Chondrocyte (in vitro differentiated cells): ENCODE measurements around the gene RNU1-4. TPM values are rescaled to one million over a fixed set of nuclear protein-coding genes. Genes with fewer than 3 reads are reported as not detected.
"Not testable (repeated sequence)": the region's sequence is repeated elsewhere in the genome, so short reads cannot be mapped to it uniquely, and the experiment has no call there.

Experiments
- DNase-seq: peaks from one replicate; pipeline ENCODE4 v3.0.0; 2021; ENCODE audit warnings: mixed read lengths, low spot score
- H3K27ac Mint-ChIP-seq: one replicate; pipeline ENCODE4 v1.8.0; 2021; ENCODE audit warnings: mild to moderate bottlenecking, moderate library complexity, mixed read lengths; ENCODE audit not compliant: unreplicated experiment
- H3K27me3 Mint-ChIP-seq: 2 replicates; pipeline ENCODE4 v1.8.0; 2021; ENCODE audit warnings: low read depth, mixed read lengths
- H3K36me3 Mint-ChIP-seq: 2 replicates; pipeline ENCODE4 v1.8.0; 2021; ENCODE audit warnings: low read depth, mixed read lengths
- H3K4me1 Mint-ChIP-seq: 2 replicates; pipeline ENCODE4 v1.8.0; 2021; ENCODE audit warnings: low read depth, mild to moderate bottlenecking, mixed read lengths
- H3K4me3 Mint-ChIP-seq: one replicate; pipeline ENCODE4 v1.8.0; 2021; ENCODE audit warnings: mild to moderate bottlenecking, moderate library complexity, mixed read lengths; ENCODE audit not compliant: unreplicated experiment
- H3K9me3 Mint-ChIP-seq: 2 replicates; pipeline ENCODE4 v1.8.0; 2021; ENCODE audit warnings: low read depth, mixed read lengths
- long read RNA-seq: library from polyadenylated mRNA; stranded (forward); transcript quantifications from one replicate; pipeline ENCODE4 v2.0.0, GENCODE V29; 2021
- total RNA-seq: library from RNA; stranded (reverse); gene quantifications from 3 replicates; pipeline ENCODE4 v1.2.1, GENCODE V29; 2021

Gene RNU1-4
- 1,438 to 1,620 TPM (median 1,579 TPM) in 3 replicates for total RNA-seq
- long read RNA-seq, result 0 reads

DNA sequence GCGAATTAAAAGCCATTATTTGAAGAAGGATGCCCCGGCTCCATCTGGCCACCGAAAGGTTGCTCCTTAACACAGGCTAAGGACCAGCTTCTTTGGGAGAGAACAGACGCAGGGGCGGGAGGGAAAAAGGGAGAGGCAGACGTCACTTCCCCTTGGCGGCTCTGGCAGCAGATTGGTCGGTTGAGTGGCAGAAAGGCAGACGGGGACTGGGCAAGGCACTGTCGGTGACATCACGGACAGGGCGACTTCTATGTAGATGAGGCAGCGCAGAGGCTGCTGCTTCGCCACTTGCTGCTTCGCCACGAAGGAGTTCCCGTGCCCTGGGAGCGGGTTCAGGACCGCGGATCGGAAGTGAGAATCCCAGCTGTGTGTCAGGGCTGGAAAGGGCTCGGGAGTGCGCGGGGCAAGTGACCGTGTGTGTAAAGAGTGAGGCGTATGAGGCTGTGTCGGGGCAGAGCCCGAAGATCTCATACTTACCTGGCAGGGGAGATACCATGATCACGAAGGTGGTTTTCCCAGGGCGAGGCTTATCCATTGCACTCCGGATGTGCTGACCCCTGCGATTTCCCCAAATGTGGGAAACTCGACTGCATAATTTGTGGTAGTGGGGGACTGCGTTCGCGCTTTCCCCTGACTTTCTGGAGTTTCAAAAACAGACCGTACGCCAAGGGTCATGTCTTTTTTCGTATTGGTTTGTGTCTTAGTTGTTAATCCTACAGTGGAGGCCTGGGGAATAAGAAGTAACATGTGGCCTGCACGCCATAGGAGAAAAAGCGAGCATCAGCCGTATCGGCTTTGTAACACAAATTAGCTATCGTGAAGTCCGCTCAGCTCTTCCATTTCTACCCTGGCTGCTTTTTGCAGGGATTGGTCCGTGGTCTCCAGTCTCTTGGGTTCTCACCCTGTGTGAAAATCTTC, at the start of gene RNU1-4:
Gene RNU1-4, plus strand, starts transcription at position 470 of the 918 bp plus-strand sequence.
- H3K4me1 Mint-ChIP-seq, H3K4me3 Mint-ChIP-seq, H3K9me3 Mint-ChIP-seq, DNase-seq, H3K36me3 Mint-ChIP-seq, H3K27me3 Mint-ChIP-seq, H3K27ac Mint-ChIP-seq: not testable (repeated sequence)

DNA sequence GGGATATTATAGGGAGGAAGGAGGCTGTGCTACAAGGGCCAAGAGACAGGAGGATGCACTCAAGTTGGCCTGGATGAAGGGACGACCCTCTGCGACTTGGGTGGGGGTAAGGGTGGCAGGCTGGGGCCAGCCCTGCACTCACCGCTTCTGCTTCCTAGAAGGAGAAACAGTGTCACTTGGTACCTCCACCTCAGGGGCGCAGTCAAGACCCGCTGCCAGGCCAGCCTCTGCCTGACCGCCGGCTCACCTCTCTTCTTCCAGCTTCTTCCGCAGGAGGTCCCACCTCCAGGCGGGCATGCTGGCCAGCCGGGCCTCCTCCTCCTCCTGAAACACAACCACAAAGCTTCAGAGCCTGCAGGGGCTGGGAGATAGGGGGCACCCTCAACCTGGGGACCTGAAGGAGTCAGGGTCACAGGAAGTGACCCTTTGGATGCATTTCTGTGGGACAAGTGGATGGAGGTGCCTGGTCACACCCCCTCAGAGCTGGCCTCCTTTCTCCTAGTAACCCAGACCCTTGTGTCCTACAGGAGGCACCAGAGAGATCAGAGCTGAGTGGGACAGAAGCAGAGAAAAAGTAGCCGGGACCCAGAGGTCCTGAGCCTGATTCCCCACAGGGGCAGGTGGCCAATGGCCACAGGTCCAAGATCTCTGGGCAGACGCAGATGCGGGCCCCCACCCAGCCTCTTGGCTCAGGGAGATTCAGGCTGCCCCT, 49.2 kb upstream of the RNU1-4 start:
- not testable (repeated sequence) for H3K4me1 Mint-ChIP-seq, DNase-seq, H3K9me3 Mint-ChIP-seq, H3K27ac Mint-ChIP-seq, H3K27me3 Mint-ChIP-seq, H3K4me3 Mint-ChIP-seq, H3K36me3 Mint-ChIP-seq

DNA sequence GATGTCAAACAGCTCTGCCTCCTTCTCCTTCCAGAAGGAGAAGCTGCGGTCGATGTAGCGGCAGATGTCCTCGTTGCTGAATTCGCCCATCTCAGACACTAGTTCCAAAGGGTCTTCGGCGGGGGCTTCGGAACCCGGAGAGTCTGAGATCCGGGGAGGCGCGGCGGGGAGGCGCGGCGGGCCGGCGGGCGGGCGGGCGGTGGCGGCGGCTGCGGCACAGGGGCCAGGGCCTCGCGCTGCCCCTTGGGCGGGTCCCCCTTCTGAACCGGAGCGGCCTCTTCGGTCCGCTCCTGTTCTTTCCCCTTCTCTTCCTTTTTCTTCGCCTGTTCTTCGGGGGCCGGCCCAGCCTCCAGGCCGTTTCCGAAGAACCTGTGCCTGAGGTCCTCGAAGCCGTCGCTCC, 48.0 kb upstream of the RNU1-4 start:
- H3K4me1 Mint-ChIP-seq, H3K27ac Mint-ChIP-seq, H3K9me3 Mint-ChIP-seq, H3K36me3 Mint-ChIP-seq, H3K27me3 Mint-ChIP-seq, H3K4me3 Mint-ChIP-seq, DNase-seq: not testable (repeated sequence)

DNA sequence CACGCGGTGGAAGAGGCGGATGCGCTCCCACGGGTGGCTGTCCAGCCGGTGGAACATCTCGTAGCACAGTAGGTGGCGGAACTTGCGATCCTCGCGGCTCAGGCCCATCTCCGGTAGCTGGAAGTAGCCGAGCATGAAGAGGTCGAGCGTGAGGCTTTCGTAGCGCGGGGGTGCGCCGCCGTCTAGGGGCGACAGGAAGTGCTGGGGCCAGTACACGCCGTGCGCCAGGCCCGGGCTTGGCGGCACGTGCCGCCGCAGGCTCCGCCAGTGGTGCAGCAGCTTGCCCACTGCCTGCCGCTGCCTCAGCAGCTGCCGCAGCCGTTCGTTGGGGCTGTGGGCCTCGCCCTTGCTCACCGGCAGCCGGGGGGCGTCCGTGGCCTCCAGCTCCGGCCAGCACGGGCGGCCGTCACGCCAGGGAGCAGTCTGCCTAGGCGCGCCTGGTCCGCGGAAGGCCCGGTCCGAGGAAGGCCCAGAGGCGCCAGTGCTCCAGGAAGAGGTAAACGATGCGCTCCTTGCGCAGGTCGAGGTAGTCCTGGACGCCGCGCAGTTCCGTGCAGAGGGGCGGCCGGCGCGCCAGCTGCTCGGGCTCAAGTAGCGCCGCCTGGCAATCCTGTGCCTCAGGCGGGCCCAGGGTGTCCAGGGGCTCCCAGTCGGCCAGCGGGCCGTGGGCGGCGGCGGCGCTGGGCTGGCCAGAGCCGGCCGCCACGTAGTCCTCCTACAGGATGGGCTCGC, 47.4 kb upstream of the RNU1-4 start:
- H3K27ac Mint-ChIP-seq, DNase-seq, H3K9me3 Mint-ChIP-seq, H3K27me3 Mint-ChIP-seq, H3K36me3 Mint-ChIP-seq, H3K4me1 Mint-ChIP-seq, H3K4me3 Mint-ChIP-seq: not testable (repeated sequence)

GRCh38 chr1:16693449-16694307, 46.6 kb upstream of the RNU1-4 start:
- DNase-seq, H3K27ac Mint-ChIP-seq, H3K9me3 Mint-ChIP-seq, H3K36me3 Mint-ChIP-seq, H3K4me1 Mint-ChIP-seq, H3K4me3 Mint-ChIP-seq, H3K27me3 Mint-ChIP-seq: not testable (repeated sequence)

GRCh38 chr1:16694308-16694702, 46.0 kb upstream of the RNU1-4 start:
- H3K27me3 Mint-ChIP-seq, H3K36me3 Mint-ChIP-seq, H3K9me3 Mint-ChIP-seq, DNase-seq, H3K4me3 Mint-ChIP-seq, H3K27ac Mint-ChIP-seq, H3K4me1 Mint-ChIP-seq: not testable (repeated sequence)

DNA sequence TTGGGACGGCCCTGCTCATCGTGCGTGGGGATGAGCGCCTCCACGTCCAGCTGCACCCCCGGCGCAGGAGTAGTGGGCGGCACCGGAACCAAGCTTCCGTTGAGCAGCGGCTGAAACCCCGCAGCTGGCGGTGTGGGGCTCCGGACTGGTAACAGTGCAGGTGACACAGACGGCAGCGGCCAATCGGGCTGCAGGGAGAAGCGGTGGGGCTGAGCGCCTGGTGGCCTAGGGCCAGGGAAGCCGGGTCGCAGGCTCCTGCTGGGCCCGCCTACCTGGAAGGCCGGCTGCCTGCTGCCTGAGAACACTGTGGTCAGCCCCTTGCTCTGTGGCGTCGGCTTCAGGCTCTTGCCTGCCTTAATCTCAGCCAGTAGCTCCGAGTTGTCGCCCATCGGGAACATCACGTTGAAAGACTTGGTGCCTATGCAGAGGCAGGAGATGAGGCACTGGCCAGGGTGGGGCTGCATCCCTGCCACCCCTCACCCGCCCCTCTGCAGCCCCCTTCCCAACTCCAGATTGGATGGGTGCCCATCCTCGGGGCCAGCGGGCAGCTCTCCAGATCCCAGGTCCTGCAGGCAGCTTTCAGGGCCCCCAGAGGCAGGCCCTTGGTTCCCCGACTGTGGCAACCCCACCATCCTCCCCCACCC, 43.7 kb upstream of the RNU1-4 start:
- not testable (repeated sequence) for DNase-seq, H3K4me3 Mint-ChIP-seq, H3K27me3 Mint-ChIP-seq, H3K27ac Mint-ChIP-seq, H3K9me3 Mint-ChIP-seq, H3K36me3 Mint-ChIP-seq, H3K4me1 Mint-ChIP-seq

- not testable (repeated sequence) for H3K27me3 Mint-ChIP-seq, H3K9me3 Mint-ChIP-seq, H3K36me3 Mint-ChIP-seq, H3K4me1 Mint-ChIP-seq, DNase-seq, H3K4me3 Mint-ChIP-seq, H3K27ac Mint-ChIP-seq
These were observed 43.2 kb upstream of the RNU1-4 start for GRCh38 chr1:16697152-16697551.

DNA sequence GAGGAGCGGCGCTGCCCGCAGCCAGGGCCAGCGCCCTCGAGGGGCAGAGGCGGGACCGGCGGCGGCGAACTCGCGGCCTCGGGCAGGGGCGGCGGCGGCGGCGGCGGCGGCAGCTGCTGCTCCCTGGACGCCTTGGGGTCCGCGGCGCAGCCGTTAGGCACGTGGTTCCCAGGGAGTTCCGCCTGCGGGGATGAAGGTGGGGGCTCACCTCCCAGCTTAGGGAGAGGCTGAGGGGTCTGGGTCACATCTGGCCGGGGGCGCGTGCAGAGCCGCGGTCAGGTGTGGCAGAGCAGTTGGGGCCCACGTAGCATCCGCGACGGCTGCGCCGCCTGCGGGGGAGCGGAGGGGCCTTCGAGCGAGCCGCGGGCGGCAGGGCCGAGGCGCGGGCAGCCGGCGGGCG, 40.9 kb upstream of the RNU1-4 start:
- H3K27me3 Mint-ChIP-seq, H3K4me3 Mint-ChIP-seq, H3K9me3 Mint-ChIP-seq, DNase-seq, H3K36me3 Mint-ChIP-seq, H3K4me1 Mint-ChIP-seq, H3K27ac Mint-ChIP-seq: not testable (repeated sequence)

DNA sequence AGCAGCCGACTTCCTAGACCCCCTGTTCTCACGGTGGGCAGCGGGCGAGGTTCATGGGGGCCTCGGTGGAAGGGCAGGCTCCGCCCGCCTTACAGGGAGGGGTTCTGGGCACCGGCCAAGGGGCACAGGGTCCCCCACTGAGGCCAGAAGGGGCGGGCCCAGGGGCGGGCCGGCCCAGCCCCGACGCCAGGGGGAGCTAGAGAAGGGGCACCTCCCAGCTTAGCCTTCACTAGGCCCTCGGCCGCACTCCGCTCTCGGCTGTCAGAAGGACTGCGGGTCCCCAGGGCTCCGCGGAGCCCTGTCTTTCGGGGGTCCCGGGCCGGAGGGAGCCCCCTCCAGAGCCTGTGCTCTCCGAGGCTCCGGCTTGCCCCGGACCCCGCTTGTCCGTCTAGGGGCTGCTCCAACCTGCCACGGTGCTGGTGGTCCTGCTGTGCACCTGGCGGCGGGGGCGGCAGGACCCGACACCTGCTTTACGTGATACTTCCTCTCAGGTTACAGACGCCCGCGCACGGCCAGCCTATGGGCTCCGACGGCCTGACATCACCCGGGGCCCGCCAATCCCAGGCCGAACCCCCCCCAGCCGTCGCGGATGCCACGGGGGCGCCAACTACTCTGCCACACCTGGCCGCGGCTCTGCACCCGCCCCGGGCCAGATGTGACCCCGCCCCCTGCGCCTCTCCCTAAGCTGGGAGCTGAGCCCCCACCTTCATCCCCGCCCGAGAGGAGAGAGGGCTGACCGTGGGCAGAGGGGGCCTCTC, 40.0 kb upstream of the RNU1-4 start:
- DNase-seq, H3K27me3 Mint-ChIP-seq, H3K36me3 Mint-ChIP-seq, H3K9me3 Mint-ChIP-seq, H3K4me1 Mint-ChIP-seq, H3K27ac Mint-ChIP-seq, H3K4me3 Mint-ChIP-seq: not testable (repeated sequence)

- H3K4me3 Mint-ChIP-seq, H3K4me1 Mint-ChIP-seq, H3K27ac Mint-ChIP-seq, H3K27me3 Mint-ChIP-seq, H3K9me3 Mint-ChIP-seq, DNase-seq, H3K36me3 Mint-ChIP-seq: not testable (repeated sequence)
These were observed 39.1 kb upstream of the RNU1-4 start for GRCh38 chr1:16701189-16701588.
